GM12873 (cell line): ENCODE measurements around the gene ADIG.

Source experiments
- TF ChIP-seq, protein P1 (sequence below): IDR thresholded peaks from 2 replicates; pipeline ENCODE4 v1.5.1; 2012; ENCODE audit warnings: low read depth, mild to moderate bottlenecking, moderate library complexity, low read length, control low read depth; ENCODE audit not compliant: insufficient read depth; ENCODE audit errors: missing control alignments

The ADIG gene

DNA sequence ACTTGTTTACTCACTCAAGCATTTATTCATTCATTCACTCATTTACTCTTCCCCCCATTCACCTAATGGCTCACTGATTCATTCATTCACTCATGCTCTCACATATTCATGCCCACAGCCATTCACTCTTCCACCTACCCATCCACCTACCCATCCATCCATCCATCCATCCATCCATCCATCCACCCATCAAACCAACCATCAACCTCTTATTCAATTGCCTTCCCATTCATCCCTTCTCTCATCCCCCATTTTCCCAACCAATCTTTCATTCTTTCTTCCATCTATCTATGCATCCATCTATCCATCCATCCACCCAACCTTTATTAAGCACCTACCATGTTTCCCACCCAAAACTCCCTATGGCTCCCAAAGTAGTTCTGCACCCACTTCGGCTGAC, 19.1 kb downstream of the ADIG start:
- TF ChIP-seq, protein P1, sequence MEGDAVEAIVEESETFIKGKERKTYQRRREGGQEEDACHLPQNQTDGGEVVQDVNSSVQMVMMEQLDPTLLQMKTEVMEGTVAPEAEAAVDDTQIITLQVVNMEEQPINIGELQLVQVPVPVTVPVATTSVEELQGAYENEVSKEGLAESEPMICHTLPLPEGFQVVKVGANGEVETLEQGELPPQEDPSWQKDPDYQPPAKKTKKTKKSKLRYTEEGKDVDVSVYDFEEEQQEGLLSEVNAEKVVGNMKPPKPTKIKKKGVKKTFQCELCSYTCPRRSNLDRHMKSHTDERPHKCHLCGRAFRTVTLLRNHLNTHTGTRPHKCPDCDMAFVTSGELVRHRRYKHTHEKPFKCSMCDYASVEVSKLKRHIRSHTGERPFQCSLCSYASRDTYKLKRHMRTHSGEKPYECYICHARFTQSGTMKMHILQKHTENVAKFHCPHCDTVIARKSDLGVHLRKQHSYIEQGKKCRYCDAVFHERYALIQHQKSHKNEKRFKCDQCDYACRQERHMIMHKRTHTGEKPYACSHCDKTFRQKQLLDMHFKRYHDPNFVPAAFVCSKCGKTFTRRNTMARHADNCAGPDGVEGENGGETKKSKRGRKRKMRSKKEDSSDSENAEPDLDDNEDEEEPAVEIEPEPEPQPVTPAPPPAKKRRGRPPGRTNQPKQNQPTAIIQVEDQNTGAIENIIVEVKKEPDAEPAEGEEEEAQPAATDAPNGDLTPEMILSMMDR, result no peak

DNA sequence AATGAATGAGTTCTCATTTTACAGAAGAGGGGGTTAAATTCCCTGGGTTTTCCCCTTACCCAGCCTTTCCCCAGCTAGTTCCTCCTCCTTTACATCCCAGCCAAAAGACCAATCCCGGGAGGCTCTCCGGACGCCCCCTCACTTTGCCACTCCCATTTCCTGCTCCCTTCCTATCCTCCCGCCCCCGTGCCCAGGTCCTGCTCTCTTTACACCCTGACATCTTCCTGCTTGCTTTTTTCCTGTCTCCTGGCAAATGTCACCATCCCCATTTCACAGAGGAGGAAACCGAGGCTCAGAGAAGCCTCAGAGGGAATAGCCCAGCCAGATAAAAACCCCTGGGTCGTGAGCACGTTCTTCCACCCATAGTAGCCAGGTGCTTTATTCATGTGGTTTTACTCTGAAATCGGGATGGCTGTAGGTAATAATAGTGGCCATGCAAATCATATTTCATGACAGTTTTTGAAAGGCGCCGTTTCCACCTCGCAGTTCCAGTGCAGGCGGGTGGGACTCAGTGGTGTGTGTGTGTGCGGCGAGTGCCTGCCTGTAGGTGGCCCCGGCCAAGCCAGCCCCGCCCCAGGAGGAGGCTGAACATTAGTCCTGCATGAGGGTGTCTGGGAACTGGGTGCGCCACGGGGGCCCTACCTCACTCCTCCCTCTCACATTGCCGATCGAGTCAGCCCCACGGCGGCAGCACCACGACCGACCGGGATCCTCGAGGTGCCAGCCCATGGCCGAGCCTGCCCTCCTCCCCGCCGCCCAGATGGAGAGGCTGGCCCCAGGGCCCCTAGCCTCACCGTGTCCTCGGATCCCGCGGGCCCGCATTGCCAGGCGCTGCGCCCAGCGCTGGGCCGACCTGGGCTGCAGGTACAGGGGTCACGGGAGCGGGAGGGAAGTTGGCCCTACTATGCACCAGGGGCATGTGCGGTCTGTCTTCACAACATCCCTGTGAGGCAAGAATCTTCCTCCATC, 20.5 kb downstream of the ADIG start, which contains the start of gene ARHGAP40:
Gene ARHGAP40 (plus strand): TSS at position 594 of the 969 bp plus-strand sequence.
- TF ChIP-seq, protein P1, result peak; percentile 26

DNA sequence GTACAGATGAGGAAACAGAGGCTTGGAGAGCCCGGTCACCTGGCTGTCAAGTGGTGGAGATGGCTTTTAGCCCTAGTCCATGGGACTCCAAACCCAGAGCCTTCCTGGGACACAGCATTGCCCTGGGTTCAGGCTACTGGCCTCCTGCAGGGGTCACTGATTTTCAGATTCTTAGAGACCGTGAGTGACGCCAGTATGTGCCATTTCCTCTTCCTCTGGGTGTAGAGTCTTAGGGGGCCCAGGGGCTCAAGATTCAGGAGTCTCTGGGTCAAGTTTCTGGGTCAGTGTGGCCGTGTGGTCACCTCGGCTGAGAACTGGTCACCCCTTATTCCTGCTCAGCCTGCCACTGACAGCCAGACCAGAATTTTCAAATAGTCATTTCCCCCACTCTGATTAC, 21.2 kb downstream of the ADIG start:
- TF ChIP-seq, protein P1, result no peak

DNA sequence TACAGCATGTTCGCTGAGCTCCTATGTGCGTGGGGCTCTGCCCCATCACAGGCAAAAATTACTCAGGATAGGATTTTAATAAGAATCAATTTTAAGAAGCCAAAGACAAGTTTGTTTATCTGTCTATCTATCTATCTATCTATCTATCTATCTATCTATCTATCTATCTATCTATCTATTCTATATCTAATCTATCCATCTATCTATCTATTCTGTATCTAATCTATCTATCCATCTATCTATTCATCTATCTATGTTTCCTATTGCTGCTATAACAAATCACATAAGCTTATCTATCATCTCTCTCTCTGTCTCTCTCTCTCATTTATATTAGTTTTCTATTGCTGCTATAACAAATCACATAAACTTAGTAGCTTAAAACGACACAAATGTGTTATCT, 22.3 kb downstream of the ADIG start:
- TF ChIP-seq, protein P1, result no peak

DNA sequence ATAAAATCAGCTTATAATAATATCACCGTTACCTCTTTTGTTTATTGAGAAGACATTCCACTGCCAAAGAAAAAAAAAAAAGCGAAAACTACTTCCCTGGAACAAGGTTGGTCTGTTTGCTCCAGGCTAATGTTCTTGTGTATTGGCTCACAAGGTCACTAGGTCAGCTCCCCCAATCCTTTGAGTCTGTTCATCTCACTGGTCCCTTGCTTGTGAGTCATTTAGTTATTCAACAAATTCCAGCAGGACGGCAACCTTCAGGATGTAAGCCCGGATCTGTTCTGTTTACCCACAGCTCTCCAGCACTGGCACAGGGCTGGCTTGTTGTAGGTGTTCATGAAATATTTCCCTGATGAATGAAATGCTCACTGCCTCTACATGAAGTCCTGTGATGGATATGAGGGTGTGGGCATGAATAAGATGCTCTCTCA, 23.9 kb downstream of the ADIG start:
- TF ChIP-seq, protein P1, result no peak

DNA sequence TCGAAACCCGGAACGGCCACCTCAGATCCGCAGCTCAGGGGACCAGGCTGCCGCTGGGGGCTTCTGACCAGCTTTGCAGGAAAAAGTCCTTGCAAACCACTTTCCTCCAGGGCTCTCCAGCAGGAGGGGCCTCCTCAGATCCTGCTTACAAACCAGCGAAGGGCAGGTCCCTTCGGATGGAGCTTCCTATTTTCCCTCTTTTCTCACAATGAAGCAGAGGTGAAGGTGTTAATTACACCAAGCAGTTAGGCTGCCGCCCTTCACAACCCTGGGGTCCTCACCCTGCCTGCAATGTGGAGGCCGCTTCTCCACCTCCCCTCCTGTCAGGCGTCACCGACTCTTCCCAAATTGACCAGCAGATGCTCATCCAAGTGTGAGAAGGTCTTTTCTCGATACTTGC, 26.4 kb downstream of the ADIG start:
- TF ChIP-seq, protein P1, result no peak

DNA sequence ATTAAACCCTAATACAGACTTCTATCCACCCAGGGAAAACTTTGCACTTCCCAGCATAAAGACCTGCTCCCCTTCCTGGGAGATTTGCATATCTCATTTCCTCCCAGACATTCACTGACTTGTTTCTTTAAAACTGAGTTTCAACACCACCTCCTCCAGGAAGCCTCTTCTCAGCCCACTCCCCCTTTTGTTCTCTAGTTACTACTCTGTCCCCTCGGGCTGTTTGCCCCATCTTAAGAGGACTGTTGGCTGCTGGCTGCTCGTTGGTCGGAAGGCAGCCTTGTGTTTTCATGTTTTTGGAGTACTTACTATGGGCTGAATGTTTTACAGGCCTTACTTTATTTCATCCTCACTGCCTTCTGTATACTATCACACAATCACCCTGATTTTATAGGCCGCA, 27.2 kb downstream of the ADIG start:
- TF ChIP-seq, protein P1, result no peak
